WI38 (cell line): ENCODE data around the gene TESK2.

Experiments used
- H3K4me3 ChIP-seq: 2 replicates; pipeline ENCODE4 v1.5.1; 2011; ENCODE audit warnings: low read depth, mild to moderate bottlenecking, control low read depth, low read length
- TF ChIP-seq, protein P1 (sequence below): IDR thresholded peaks from 2 replicates; pipeline ENCODE4 v1.5.1; 2012; ENCODE audit warnings: low read depth, mild to moderate bottlenecking, control low read depth, low read length

TESK2 gene

DNA sequence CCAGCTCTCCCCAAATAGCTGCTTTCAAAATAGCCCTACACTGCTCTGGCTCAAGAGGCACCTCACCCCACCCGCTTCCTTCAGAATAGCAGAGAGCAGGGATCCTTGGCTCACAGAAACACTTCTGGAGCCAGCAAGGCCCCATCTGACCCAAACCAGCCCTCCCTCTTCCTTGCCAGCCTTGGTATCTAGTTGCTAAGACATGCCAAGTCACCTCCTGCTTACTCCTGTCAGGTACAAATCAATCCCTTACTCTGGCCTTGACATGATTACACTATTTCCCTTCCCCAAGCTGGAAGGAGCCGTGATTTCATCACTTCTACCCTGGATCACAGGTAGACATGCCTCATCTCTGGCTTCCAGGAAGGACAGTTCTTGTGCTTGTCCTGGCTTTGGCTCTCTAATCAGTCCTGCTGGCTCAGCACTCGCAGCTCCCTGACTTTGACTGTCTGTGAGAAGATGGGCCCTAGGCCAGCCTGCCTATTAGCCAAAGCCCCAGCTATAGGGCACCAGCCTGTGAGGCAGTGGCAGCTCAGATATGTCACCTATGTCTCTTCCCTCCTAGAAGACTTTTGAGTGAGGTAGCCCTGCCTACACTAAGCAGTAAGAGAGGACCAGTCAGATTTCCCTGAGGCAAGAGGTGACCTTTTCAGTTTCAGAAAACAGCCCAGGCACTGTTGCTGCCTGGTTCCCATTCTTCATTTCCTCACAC, 141.8 kb downstream of the TESK2 start:
- H3K4me3 ChIP-seq = no peak overlapping the region
- TF ChIP-seq, protein P1, sequence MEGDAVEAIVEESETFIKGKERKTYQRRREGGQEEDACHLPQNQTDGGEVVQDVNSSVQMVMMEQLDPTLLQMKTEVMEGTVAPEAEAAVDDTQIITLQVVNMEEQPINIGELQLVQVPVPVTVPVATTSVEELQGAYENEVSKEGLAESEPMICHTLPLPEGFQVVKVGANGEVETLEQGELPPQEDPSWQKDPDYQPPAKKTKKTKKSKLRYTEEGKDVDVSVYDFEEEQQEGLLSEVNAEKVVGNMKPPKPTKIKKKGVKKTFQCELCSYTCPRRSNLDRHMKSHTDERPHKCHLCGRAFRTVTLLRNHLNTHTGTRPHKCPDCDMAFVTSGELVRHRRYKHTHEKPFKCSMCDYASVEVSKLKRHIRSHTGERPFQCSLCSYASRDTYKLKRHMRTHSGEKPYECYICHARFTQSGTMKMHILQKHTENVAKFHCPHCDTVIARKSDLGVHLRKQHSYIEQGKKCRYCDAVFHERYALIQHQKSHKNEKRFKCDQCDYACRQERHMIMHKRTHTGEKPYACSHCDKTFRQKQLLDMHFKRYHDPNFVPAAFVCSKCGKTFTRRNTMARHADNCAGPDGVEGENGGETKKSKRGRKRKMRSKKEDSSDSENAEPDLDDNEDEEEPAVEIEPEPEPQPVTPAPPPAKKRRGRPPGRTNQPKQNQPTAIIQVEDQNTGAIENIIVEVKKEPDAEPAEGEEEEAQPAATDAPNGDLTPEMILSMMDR = no peak

DNA sequence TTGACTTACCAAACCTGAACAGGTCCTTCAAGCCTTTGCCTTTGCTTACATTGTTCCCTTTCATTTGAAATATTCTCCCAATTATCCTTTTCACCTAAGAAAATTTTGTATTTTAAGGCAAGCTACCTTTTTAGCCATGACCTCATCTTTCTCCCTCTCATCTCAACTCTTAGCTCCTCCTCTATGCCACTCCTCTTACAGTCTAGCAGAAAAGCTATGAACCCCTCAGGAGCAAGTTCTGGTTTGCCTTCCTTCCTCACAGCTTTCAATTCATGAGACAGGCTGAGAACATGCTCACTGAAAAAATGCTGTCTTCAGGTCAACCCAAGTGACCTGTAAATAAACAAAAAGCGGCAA, 142.4 kb downstream of the TESK2 start:
- TF ChIP-seq, protein P1 = no peak

DNA sequence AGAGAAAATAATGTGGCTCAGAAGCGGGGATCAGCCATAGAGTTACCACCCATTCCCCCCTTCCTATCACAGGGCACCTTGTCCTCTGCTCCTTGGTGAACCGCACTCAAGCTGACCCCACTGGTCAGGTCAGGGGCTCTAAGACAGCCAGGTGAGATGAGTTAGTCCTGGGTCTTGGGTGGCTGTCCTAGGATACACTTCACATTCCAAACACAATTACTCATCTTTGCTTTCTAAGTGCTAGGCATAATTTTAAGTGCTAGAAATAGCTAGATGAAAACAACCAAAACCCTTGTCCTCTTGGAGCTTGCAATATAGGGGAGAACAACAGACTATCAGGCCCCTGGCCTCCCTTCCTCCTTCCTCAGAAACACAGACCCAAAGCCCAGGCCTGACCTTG, 142.9 kb downstream of the TESK2 start:
- H3K4me3 ChIP-seq = no peak overlapping the region
- TF ChIP-seq, protein P1 = no peak

More for the DNA sequence above, 142.4 kb downstream of the TESK2 start:
- H3K4me3 ChIP-seq = no peak overlapping the region

DNA sequence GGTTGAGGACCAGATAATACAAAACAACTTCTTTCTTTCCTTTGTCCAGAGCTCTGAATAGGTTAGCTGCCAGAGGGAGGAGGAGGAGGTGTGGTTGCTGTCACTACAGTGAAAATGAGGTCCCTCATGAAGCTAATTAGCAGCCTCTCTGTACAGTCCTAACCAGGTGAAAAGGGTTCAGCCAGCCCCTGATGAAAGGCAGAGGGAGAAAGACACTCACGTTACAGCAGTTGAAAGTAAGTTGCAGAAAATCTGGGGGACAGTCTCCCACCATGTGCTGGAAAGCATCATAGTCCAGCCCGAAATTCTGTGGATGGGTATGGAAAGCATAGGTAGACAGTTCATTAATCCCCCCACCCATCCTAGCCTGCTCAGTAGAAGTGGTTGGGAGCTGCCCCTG, 144.5 kb downstream of the TESK2 start:
- TF ChIP-seq, protein P1 = no peak
- H3K4me3 ChIP-seq = no peak overlapping the region

DNA sequence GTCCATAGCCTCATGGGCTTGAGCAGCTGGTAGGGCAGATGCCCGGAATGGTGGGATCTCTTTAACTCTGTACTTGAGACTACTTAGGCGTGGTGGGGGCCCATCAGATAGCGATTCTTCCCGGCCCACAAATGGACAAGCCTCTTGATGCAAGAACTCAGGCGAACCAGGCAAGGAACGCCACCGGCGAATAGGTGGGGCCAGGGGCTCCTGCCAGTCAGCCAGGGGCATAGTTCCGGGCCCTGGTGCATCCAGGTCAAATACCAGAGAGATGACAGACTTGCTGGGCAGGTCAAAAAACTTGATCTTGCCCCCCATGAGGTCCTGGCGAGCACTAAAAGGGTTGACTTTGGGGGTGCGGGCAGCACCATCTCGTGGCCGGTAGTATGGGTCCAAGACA, 145.9 kb downstream of the TESK2 start:
- TF ChIP-seq, protein P1 = no peak
- H3K4me3 ChIP-seq = no peak overlapping the region

DNA sequence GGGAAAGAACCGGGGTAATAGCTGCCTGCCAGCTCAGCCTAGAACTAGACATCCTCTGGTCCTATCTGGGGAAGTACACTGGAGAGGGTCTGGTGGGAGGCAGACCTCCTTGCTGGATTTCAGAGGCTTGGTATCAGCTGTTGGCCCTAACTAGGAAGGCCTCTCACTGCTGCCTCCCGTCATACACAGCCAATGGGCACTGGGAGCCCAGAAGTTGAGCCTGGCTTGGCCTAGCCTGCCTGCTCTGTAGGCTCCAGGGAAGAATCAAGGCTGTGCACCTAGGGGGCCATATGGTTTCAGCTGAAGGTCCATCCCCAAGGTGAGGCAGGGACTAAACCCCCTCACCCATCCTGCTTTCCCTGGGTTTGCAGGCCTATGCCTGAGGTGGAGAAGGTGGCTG, 146.5 kb downstream of the TESK2 start:
- H3K4me3 ChIP-seq = no peak overlapping the region
- TF ChIP-seq, protein P1 = no peak

DNA sequence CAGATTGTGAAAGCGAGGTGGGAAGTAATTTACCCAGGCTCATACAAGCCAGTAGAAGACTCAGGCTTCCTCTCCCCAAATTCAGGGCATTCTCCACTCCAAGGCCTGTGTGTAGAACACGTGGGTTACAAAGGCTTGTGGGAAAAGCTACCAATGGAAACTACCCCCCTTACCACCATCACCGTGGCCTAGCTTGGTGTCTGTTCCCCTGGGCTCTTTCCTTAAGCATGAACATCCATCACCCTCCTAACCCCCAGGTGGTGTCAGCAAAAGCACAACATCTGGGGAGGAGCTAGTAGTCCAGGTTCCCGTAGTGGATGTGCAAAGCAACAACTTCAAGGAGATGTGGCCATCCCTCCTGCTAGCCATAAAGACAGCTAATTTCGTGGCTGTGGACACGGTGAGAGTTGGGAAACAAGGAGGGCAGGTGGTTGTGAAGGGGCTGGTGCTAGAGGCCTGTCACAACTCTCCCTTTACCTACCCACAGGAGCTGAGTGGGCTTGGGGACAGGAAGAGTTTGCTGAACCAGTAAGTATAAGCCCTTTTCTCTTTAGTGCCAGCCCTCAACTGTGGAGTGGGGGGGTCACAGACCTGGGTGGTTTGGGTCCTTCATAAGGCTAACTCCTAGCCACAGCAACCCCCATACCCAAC, 150.0 kb downstream of the TESK2 start:
- TF ChIP-seq, protein P1 = no peak
- H3K4me3 ChIP-seq = peak overlapping the region; percentile 83
